K562 (cell line): Measurements from ENCODE around the gene ARHGAP24. TPM values are rescaled to one million over a fixed set of nuclear protein-coding genes. Genes with fewer than 3 reads are reported as not detected.

Experiments used
- PHB ChIP-seq: fragments of 250-450 bp; sonication (Bioruptor Pico); IDR thresholded peaks from 2 replicates; pipeline ENCODE4 v1.5.0; 2021
- ZNF318 ChIP-seq, 2 experiments: fragments of 450-650 bp; IDR thresholded peaks; 2 replicates each; pipeline ENCODE4 v1.6.1; 2016; ENCODE audit warnings: mild to moderate bottlenecking in 2 of 2, borderline replicate concordance in 1 of 2, low read depth in 1 of 2, moderate library complexity in 1 of 2
- polyA plus RNA-seq, 8 experiments: library from polyadenylated mRNA; depleted of rRNA in 4 of 8; stranded (reverse) in 5 of 8; unstranded in 3 of 8; fragments of >200 nt; fragmentation: Nextera tagmentation in 2 of 8; fragmentation: Illumina TruSeq in 1 of 8; extraction: Ambion mirVana in 2 of 8; extraction: Trizol in 1 of 8; gene quantifications; 2 replicates each; pipeline versions ENCODE4 v1.2.1 to v1.2.3, GENCODE V29; 2011 to 2014; ENCODE audit warnings: inconsistent platforms in 1 of 8, missing spikeins in 1 of 8
- total RNA-seq, 7 experiments: library from RNA; depleted of rRNA in 6 of 7; stranded (reverse); fragments of >200 nt in 6 of 7; fragmentation: Illumina TruSeq in 2 of 7; extraction: Trizol in 2 of 7; gene quantifications; 2 replicates each; pipeline versions ENCODE4 v1.2.1 to v1.2.3, GENCODE V29; 2011 to 2021; ENCODE audit warnings: low replicate concordance in 1 of 7

ARHGAP24 gene
- total and polyA plus RNA-seq, 9 of the 15 experiments (the other 6 are each of a cell fraction or from before 2014, with no cell fraction given), result 8.0 to 22.6 (median 14.0) TPM

DNA sequence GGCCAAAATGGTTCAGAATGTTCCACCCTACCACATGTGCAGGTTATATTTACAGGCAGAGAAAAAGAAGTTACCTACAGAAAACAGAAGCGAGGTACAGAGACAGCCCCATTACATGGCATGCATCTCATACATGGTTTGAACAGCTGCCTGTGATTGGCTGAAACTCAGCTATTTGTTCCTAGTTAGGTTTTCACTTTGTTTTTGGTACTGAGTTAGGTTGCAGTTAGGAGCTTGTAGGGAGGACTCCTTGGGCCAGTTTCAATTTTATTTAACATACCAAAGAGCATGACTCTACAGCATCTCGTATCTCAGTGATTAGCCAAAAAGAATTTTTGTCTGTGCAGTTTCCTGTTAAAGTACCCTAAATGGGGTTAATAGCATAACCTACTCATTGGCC is 492.9 kb downstream of the ARHGAP24 start (continued):
- TF ChIP-seq ZNF318 (IDR thresholded peaks at IDR 0.05; ENCODE audit: borderline replicate concordance in 1 of 2, low read depth in 1 of 2) (no peak), PHB (CRISPR knock-in tag) (no peak)
- TF ChIP-seq, all 486 proteins: peak for 0
